Caco-2 (cell line): ENCODE measurements around the gene GAS2L1. TPM values are rescaled to one million over a fixed set of nuclear protein-coding genes. Genes with fewer than 3 reads are reported as not detected.
A peak's percentile ranks its signal among the peaks of the same experiment; 100 is the strongest.

ENCODE experiments used
- BruUV-seq: library from RNA; stranded (reverse); fragments of 400-500 nt; replicated peaks from 2 replicates; lab custom pipeline; 2021; lab: Mats Ljungman, UMichigan
- CTCF ChIA-PET: fragments of 300-600 bp; sonication (Branson Sonifier 250); formaldehyde crosslinking; loops from one replicate; lab custom pipeline; 2022; ENCODE audit warnings: antibody characterized with exemption; lab: Charles Lee
- POLR2A ChIA-PET: fragments of 300-600 bp; sonication (Branson Sonifier 250); formaldehyde crosslinking; loops from one replicate; lab custom pipeline; 2022; ENCODE audit warnings: antibody characterized with exemption; lab: Charles Lee
- DNase-seq, 2 experiments: peaks; one replicate each; pipeline versions ENCODE4 v3.0.0 to v3.0.0-alpha.2; 2020 to 2022
- H3K27me3 ChIP-seq: replicated peaks from 2 replicates; pipeline ENCODE4 v1.6.0; 2011; ENCODE audit warnings: low read length; ENCODE audit not compliant: control insufficient read depth, insufficient read depth
- H3K36me3 ChIP-seq: 2 replicates; pipeline ENCODE4 v1.5.1; 2011; ENCODE audit warnings: low read length; ENCODE audit not compliant: control insufficient read depth, insufficient read depth
- H3K4me1 ChIP-seq: fragments of 250-450 bp; sonication (Bioruptor Pico); 2 replicates; pipeline ENCODE4 v1.5.1; 2020; ENCODE audit warnings: mild to moderate bottlenecking
- H3K4me3 ChIP-seq: 2 replicates; pipeline ENCODE4 v1.5.1; 2011; ENCODE audit warnings: low read depth, mild to moderate bottlenecking, control low read depth, low read length
- H3K9me3 ChIP-seq: fragments of 250-450 bp; sonication (Bioruptor Pico); 2 replicates; pipeline ENCODE4 v1.5.1; 2020; ENCODE audit warnings: mild to moderate bottlenecking, moderate library complexity
- H3K27ac Mint-ChIP-seq: one replicate; pipeline ENCODE4 v1.8.0; 2022; ENCODE audit warnings: mixed read lengths; ENCODE audit not compliant: unreplicated experiment
- H3K27me3 Mint-ChIP-seq: one replicate; pipeline ENCODE4 v1.8.0; 2022; ENCODE audit warnings: mixed read lengths; ENCODE audit not compliant: insufficient read depth, unreplicated experiment
- H3K36me3 Mint-ChIP-seq: one replicate; pipeline ENCODE4 v1.8.0; 2022; ENCODE audit warnings: mild to moderate bottlenecking, mixed read lengths; ENCODE audit not compliant: insufficient read depth, unreplicated experiment
- H3K4me1 Mint-ChIP-seq: one replicate; pipeline ENCODE4 v1.8.0; 2022; ENCODE audit warnings: low read depth, mixed read lengths; ENCODE audit not compliant: unreplicated experiment
- H3K4me3 Mint-ChIP-seq: one replicate; pipeline ENCODE4 v1.8.0; 2022; ENCODE audit warnings: mild to moderate bottlenecking, moderate library complexity, mixed read lengths; ENCODE audit not compliant: unreplicated experiment
- H3K9me3 Mint-ChIP-seq: one replicate; pipeline ENCODE4 v1.8.0; 2022; ENCODE audit warnings: mixed read lengths; ENCODE audit not compliant: unreplicated experiment
- intact Hi-C: fragments of 100-400 bp; cut with micrococcal nuclease; formaldehyde crosslinking; loops from one replicate; pipeline ENCODE4 v1.10.0; 2022; ENCODE audit not compliant: unreplicated experiment
- total RNA-seq: library from RNA; stranded (reverse); gene quantifications from 2 replicates; pipeline ENCODE4 v1.2.3, GENCODE V29; 2022
- TF ChIP-seq, protein P1 (sequence below), 2 experiments: fragments of 200-600 bp in 1 of 2; IDR thresholded peaks; 1 replicate in 1 of 2; 2 replicates in 1 of 2; pipeline versions ENCODE4 v1.5.1 to v1.8.0; 2011 to 2022; ENCODE audit warnings: antibody characterized with exemption in 1 of 2, control low read depth in 1 of 2, inconsistent platforms in 1 of 2, low read depth in 1 of 2, low read length in 1 of 2, mild to moderate bottlenecking in 1 of 2, moderate library complexity in 1 of 2; ENCODE audit not compliant: insufficient read depth in 1 of 2, severe bottlenecking in 1 of 2, unreplicated experiment in 1 of 2

Gene GAS2L1
- total RNA-seq, 1 experiment from 2014 or later = 20.4 TPM

DNA sequence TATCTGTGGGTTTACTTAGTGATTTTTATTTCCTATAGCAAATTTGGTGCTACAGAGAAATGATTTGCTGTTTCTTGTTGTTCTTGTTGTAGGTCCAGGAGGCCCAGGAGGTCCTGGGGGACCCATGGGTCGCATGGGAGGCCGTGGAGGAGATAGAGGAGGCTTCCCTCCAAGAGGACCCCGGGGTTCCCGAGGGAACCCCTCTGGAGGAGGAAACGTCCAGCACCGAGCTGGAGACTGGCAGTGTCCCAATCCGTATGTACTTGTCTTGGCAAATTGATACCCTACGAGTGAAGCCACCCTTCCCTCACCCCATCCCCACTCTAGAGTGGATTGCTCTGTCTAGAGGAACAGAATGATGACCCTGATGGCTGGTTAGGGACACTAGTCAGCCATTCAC, 7.8 kb upstream of the GAS2L1 start:
- Mint-ChIP-seq H3K9me3 (no peaks in the 10 kb centered on the region), H3K36me3 (peaks cover 90% of the 10 kb centered on the region), H3K27ac (peak overlapping the region; percentile 39), H3K4me1 (no peaks in the 10 kb centered on the region), H3K27me3 (no peaks in the 10 kb centered on the region), H3K4me3 (no peak overlapping the region)
- intact Hi-C loops = no loop called here
- ChIA-PET CTCF (no interaction called here), POLR2A (no interaction called here)
- Histone ChIP-seq H3K4me3 (no peak overlapping the region), H3K27me3 (no peaks in the 10 kb centered on the region), H3K9me3 (no peaks in the 10 kb centered on the region), H3K4me1 (no peaks in the 10 kb centered on the region), H3K36me3 (peaks cover 5% of the 10 kb centered on the region)
- no TSS peak for BruUV-seq
- DNase-seq = no peak
- TF ChIP-seq, protein P1, sequence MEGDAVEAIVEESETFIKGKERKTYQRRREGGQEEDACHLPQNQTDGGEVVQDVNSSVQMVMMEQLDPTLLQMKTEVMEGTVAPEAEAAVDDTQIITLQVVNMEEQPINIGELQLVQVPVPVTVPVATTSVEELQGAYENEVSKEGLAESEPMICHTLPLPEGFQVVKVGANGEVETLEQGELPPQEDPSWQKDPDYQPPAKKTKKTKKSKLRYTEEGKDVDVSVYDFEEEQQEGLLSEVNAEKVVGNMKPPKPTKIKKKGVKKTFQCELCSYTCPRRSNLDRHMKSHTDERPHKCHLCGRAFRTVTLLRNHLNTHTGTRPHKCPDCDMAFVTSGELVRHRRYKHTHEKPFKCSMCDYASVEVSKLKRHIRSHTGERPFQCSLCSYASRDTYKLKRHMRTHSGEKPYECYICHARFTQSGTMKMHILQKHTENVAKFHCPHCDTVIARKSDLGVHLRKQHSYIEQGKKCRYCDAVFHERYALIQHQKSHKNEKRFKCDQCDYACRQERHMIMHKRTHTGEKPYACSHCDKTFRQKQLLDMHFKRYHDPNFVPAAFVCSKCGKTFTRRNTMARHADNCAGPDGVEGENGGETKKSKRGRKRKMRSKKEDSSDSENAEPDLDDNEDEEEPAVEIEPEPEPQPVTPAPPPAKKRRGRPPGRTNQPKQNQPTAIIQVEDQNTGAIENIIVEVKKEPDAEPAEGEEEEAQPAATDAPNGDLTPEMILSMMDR (IDR thresholded peaks at IDR 0.05; ENCODE audit: insufficient read depth in 1 of 2, low read depth in 1 of 2, low read length in 1 of 2, severe bottlenecking in 1 of 2, unreplicated experiment in 1 of 2) = no peak

DNA sequence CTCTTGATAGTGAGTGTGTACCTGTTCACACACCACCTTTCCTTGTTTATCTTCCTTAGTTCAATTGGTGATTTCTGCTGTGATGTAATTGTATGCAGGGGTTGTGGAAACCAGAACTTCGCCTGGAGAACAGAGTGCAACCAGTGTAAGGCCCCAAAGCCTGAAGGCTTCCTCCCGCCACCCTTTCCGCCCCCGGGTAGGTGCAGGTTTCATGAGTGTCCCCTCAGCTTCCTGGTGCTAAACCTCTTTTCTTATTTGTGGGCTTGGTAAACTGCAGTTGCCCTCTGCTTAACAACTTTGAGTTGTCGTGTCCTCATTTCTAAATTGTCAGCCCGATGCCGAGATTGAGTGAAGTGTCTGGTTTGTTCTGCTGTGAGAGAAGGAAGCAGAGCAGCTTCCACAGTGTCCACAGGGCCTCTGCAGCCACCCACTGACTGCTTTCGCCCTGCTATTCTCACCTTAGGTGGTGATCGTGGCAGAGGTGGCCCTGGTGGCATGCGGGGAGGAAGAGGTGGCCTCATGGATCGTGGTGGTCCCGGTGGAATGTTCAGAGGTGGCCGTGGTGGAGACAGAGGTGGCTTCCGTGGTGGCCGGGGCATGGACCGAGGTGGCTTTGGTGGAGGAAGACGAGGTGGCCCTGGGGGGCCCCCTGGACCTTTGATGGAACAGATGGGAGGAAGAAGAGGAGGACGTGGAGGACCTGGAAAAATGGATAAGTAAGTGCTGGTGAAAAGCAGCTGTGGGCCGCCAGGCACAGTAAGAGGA, 7.1 kb upstream of the GAS2L1 start:
- TF ChIP-seq, protein P1 (IDR thresholded peaks at IDR 0.05; ENCODE audit: insufficient read depth in 1 of 2, low read depth in 1 of 2, low read length in 1 of 2, severe bottlenecking in 1 of 2, unreplicated experiment in 1 of 2) = no peak
- ChIA-PET CTCF (no interaction called here), POLR2A (no interaction called here)
- Histone ChIP-seq H3K4me1 (no peaks in the 10 kb centered on the region), H3K9me3 (no peaks in the 10 kb centered on the region), H3K36me3 (peaks cover 2% of the 10 kb centered on the region), H3K4me3 (no peak overlapping the region), H3K27me3 (no peaks in the 10 kb centered on the region)
- intact Hi-C loops = no loop called here
- H3K4me3 Mint-ChIP-seq = no peak overlapping the region
- no peaks in the 10 kb centered on the region for H3K9me3 Mint-ChIP-seq
- H3K27ac Mint-ChIP-seq = no peak overlapping the region
- H3K27me3 Mint-ChIP-seq = no peaks in the 10 kb centered on the region
- H3K4me1 Mint-ChIP-seq = no peaks in the 10 kb centered on the region
- TSS peak; percentile 95 for BruUV-seq
- H3K36me3 Mint-ChIP-seq = peaks cover 83% of the 10 kb centered on the region
- peak in 1 of 2 experiments; percentile 23 for DNase-seq

DNA sequence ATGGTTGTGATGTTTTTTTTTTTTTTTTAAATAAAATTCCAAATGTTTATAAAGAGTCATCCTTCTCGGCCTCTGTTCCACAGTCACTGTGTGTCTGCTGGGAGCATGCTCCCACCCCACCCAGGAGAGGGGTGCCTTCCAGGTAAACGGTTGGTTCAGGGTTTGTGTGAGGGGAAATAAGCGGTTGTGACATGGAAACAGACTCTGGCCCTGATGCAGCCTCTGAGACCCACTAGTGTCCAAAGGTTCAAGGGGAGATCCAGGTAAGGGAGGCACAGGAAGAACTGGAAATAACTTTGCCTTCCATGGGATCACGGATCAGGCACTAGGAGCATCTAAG, 6.0 kb upstream of the GAS2L1 start:
- CTCF ChIA-PET = no interaction called here
- peak in 1 of 2 experiments; percentile 28 for DNase-seq

More for the DNA sequence above, 6.0 kb upstream of the GAS2L1 start:
- Histone ChIP-seq H3K4me1 (no peaks in the 10 kb centered on the region), H3K27me3 (no peaks in the 10 kb centered on the region), H3K36me3 (peaks cover 2% of the 10 kb centered on the region), H3K9me3 (no peaks in the 10 kb centered on the region), H3K4me3 (no peak overlapping the region)
- Mint-ChIP-seq H3K4me3 (no peak overlapping the region), H3K27ac (no peak overlapping the region), H3K9me3 (no peaks in the 10 kb centered on the region), H3K27me3 (no peaks in the 10 kb centered on the region), H3K36me3 (peaks cover 72% of the 10 kb centered on the region), H3K4me1 (no peaks in the 10 kb centered on the region)
- TF ChIP-seq, protein P1 (IDR thresholded peaks at IDR 0.05; ENCODE audit: insufficient read depth in 1 of 2, low read depth in 1 of 2, low read length in 1 of 2, severe bottlenecking in 1 of 2, unreplicated experiment in 1 of 2) = no peak
- intact Hi-C loops = loop anchor here (10.0 kb wide), 1 partner anchor 224 kb away; no protein-coding TSS in a partner anchor
- no TSS peak for BruUV-seq
- POLR2A ChIA-PET = no interaction called here
